ENCODE results near the gene RXFP2.
A peak's percentile ranks its signal among the peaks of the same experiment; 100 is the strongest.

The RXFP2 gene

DNA sequence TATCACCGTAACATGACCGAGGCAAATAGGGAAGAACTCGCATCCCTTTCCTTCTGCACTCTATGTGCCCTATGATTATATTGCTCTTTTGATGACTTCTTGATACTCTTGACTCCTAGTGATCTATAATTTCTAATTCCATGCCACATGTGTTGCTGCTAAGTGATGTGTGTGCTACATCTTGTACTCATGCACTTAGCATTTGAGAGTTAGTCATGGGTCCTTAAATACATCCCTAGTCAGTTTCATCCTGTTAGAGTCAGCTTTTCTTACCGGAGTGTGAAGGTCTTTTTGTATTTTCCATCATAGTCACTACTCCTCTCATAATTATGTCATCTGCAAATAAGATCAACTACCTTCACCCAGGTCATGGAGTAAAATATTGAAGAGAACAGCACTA lies 30.2 kb downstream of the RXFP2 start:
- no peak for DNase-seq

DNA sequence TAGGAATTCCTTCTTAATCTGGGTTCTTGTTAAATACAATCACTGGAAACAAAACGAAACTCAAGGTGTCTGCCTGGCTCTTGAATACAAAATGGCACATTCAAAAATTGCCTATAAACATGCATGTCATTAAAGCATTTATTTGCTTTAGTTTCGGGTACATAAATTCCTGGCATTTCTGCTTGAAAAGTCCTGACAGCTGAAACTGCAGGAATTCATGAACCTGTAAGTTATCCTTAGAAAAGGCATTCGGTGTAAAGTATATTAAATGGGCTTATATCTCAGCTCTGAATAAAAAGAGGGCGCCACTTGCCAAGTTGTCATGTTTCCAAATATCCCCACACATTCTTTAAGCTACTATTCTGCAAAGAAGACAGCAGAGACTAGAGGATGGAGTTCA lies 32.9 kb downstream of the RXFP2 start:
- no peak for DNase-seq

DNA sequence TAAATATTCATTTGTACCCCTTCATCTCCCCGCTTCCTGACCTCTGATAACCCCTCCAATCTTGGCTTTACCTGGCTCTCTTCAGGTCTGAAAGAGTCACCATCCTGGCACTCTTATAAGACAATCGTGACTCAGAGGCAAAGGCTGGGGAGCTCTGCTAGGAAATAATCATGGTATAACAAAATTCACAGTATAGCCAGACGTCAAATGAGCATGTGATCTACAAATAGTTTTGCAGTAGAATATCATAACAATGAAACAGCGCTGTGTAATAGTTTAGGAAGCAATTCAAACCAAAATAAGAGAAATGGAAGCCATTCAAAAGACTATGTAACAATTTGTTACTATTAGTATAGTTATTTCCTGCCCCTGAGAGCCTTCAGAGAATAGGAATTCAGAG lies 34.2 kb downstream of the RXFP2 start:
- DNase-seq, result no peak

DNA sequence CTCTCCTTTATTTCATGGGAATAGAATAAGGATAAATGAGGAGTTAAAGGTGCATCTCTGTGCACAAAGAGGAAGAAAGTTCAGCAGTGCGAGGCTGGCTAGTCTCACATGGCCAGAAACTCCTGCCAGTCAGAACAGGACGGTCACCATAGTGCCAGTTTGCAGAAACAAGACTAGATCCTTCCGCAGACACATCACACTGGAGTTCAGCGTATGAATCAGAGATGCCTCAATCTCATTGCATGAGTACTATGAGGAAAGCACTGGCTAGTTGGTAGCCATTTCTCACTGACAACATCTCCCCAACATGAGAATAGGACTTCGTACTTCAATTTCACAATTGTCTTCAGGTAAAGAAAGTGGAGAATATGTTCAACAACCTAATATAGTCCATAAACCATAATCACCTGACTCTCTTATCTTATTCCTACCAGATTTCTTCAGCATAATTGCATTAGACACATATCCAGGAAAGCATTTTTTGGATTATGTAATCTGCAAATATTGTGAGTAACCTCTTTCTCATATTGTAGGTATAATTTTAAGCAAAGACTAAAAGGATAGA lies 34.9 kb downstream of the RXFP2 start:
- no peak for DNase-seq

DNA sequence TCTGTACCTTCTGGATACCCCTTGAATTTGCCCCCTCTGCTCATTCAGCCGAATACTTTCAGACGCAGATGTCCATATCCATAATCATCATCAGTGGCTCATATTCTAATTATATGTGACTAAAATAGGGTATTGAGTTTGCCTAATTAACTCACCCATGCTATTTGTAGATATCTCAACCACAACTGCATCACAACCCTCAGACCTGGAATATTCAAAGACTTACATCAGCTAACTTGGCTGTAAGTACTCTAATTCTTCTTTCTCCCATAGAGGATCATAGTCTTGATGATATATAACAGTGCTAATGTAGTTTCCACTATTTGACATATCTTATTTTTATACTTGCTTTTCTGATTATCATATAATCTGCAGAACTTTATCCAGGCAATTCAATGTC lies 35.8 kb downstream of the RXFP2 start:
- no peak for DNase-seq

DNA sequence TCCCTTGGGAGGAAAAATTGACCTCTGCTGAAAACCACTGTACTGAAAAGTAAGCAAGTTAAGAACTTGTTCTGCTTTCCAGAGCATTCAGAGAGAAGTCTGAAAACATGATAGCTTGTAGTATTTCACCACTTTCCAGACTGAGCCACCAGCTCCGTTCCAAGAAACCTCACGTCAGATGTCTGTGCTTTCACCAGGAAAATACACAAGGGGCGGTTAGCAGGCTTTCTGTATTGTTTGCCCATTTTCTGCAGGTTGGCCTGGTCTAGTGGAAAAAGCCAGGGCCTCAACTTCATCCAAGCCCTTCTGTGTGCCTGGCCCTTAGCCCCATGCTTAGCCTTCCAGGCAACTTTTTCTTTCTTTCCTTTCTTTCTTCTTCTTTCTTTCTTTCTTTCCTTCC lies 36.4 kb downstream of the RXFP2 start:
- DNase-seq, result peak; percentile 68

DNA sequence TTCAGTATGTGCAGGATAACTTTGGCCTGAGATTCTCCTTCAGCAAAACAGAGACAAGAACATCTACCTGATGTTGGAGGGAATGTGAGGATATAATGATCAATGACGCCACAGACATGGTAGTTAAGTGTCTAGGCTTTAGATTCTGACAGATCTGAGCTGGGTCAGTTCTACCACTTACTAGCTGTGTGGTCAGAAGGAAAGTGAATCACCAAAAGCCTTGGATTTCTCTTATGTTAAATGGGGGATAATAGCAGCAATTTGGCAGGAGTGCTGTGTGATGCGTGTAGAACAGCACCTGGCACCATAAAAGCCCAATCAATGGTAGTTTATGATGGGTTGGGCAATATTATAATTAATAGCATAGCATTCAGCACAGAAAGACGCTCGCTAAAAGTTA lies 41.7 kb downstream of the RXFP2 start:
- DNase-seq, result no peak

DNA sequence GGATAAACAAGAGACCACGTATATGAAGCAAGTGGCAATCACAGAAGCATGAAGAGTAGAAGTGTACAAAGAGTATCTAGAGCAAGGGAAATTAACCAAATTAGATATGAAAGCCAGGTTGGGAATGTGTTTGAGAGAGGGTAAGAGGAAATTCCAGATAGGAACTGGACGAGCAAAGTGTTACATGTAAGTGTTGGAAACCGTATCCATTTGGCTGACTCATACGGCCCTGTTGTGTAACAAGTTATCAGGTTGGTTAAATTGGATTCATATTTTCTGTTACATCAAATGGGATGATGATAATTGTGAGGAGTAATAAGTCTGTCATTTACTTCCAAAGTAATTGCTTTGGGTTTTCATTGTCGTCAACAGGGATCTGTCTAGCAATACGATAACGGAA lies 46.7 kb downstream of the RXFP2 start:
- DNase-seq, result no peak

DNA sequence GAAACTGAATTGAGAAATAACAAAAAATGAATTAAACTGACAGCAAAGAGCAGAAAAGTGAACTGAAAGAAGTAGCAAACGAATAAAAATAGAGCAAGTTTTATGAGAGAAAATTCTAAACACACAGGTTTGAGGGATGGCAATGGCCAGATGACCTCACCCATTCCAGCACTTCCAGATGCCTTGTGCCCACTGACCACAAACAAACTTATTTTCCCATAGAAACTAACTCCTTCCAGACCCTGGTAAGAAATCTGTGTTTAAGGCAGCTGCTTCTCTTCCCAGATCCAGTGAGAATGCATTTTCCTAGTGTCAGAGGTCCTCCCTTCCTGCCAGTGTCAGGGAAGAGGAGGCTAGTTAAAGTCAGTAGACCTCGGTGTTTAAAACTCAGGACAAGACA lies 51.7 kb downstream of the RXFP2 start:
- DNase-seq, result no peak

DNA sequence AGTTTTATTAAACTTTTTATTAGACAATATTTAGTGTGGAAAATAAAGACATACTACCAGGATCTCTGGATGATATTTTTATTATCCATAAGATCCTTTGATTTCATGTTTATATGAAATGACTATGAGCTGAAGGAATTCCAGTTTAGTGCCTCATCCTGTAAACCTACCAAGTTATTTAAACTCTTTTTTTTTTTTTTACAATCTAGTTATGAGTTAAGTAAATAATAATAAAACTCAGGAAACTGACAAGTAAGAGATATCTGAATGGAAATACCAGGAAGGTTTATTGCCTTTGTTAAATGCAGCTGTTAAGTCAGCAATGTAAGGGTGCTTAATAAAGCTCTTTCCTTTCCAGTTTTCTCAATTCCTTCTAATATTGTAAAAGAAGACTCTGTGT lies 53.9 kb downstream of the RXFP2 start:
- no peak for DNase-seq

DNA sequence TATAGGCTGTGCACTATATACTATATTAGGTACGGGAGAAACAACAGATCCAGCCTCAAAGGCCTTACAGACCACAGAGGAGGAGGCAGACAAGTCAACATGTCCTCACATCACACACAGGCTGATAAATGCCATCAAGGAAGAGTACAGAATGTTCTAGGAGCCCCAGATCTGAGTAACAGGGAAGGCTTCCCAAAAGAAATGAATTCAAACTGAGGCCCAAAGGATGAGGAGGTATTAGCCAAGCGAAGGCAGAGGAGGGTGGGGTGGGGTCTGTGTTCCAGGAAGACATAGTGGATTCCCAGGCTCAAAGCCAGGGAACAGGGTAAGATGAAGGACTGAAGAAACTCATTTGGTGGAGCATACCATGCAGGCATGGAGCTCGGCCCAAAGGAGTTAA lies 55.1 kb downstream of the RXFP2 start:
- DNase-seq, result no peak

DNA sequence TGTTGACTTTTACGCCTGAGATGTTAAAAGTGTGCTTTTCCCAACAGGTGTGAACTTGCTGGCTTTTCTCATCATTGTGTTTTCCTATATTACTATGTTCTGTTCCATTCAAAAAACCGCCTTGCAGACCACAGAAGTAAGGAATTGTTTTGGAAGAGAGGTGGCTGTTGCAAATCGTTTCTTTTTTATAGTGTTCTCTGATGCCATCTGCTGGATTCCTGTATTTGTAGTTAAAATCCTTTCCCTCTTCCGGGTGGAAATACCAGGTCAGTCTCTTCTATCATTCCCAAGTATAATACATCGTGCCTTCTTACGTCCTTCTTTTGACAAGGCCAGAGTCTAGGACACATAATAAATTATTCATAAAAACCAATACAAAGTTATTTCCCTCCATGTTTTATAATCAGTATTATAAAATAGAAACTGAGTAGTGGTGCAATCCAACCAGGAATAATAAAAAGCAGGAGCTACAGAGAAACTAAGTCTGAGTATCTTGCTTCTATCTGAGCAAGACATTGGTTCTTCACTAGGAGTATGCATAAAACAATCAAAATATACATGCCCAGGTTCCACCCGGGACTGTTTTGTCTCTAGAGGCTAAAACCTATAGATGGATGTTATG lies 57.9 kb downstream of the RXFP2 start:
- DNase-seq, result no peak

DNA sequence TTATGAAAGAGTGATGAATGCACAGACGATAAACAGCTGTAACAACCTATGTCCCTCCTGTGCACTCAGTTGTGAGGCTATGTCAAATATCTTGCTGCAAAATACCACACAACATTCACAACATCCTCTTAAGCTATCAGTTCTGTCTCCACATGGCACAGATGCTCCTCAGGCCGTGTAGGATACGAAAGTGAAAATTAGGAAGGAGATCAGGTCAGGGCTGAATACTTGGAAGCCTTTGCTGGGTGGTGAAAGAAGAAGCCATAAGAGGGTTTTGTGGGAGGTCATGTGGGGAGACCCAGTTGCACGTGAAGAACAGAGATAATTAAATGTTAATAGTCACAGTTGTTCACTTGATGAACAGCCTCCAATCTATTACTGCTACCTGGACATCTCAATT lies 58.9 kb downstream of the RXFP2 start:
- no peak for DNase-seq

DNA sequence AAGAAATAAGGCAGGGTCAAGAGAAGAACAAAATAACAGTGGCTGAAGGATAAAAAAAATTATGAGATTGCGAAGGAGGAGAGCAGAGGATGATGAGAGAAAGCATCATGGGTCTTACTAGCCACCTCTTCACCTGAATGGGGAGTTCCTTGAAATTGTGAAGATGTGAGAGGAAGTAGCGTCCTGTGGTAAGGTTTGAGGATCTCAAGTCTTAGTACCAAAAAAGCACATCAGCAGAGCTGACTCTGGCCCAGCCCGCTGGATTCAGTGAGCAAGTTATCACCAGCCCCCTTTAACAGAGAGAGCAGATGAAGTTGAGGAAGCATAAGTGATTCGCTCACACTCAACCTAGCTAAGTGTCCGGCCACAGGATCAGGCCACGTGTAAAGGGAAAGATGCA lies 61.8 kb downstream of the RXFP2 start:
- no peak for DNase-seq

DNA sequence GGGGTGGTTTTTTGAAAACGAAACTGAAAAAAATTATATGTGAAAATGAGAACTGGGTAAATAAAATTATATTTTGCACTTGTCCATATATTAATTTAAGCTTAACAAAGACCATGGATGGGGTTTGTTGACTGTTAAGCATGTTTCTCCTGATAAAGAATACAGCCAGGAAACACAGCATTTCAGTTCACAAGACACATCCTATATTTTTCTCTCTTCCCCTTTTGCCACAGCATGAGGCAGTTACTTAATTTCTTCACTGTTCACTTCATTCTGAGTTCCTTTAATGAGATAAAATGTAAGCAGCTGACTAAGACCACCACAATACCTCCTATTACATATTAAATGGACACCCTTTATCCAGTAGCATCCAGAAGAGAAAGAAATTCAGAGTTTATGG lies 64.0 kb downstream of the RXFP2 start:
- DNase-seq, result no peak

DNA sequence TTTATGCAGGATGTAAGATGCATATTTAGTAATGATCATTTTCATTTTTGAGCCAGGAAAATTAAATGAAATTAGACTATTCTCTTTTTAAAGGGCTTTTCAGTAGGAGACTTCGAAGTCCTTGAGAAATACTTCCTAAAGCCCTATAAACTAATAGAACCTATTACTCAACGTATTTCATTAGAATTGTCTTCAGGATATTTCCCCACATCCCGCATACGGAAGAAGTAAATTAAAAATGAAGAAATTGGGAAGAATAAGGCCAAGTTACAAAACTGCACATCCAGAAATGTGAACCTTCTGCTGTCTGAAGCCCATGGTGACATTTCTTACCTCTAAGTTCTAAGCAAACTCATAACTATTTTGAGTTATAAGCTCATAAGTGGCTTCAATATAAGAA lies 66.5 kb downstream of the RXFP2 start:
- DNase-seq, result no peak

DNA sequence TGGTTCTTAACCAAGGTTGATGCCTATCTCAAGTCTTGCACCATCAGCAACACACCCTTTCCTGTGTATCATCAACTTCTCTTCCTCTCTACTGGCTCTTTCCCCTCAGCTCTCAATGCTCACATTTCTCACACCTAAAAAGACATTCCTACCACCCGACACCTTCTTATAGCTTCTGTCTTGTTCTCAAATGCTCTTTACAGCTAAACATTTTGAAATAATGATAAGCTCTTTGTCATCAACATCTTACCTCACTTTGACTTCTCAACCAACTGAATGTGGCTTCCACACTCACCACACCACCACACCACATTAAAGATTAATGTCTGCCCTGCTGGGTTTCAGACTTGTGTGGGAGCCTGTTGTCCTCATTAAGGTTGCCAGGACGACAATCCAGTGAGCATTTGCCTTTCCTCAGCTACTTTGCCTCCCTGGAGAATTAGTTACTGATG lies 67.8 kb downstream of the RXFP2 start:
- DNase-seq, result no peak

DNA sequence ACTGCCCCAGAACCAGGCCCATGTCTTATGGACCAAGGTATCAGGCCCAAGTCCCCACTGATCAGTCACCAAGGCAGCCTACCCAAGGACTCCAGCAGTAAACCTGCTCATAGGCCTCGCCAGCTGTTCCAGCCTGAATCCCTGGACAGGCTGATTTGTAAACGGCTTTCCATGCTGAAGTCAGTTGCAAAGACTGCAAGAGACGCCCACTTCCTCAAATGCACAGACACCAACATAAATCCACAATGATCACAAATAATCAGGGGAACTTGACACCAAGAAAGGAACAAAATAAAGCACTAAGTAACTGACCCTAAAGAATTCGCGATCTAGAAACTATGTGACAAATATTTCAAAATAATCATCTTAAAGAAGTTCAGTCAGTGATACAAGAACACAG lies 75.2 kb downstream of the RXFP2 start:
- DNase-seq, result no peak

DNA sequence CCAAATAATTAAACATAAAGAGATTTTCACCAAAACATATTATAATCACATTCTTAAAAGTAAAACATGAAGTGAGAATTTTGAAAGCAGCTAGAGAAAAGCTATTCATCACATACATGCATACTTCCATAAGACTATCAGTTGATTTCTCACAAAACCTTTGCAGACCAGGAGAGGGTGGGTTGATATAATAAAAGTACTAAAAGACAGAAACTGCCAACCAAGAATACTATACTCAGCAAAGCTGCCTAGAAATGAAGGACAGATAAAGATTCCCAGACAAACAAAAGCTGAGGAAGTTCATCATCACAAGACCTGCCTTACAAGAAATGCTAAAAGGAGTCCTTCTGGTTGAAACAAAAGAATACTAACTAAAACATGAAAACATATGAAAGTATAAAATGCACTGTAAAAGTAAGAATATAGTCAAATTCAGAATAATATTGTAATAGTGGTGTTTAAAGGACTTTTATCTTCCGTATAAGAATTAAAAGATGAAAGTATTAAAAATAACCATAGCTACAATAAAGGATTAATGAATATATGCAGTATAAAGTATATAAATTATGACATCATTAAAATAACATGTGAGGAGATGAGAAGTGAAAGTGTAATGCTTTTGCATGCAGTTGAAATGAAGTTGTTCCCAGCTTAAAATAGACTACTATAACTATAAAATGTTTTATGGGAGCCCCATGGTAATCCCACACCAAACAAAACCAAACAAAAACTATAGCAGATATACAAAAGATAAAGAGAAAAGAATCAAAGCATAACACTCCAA lies 76.2 kb downstream of the RXFP2 start:
- DNase-seq, result no peak

DNA sequence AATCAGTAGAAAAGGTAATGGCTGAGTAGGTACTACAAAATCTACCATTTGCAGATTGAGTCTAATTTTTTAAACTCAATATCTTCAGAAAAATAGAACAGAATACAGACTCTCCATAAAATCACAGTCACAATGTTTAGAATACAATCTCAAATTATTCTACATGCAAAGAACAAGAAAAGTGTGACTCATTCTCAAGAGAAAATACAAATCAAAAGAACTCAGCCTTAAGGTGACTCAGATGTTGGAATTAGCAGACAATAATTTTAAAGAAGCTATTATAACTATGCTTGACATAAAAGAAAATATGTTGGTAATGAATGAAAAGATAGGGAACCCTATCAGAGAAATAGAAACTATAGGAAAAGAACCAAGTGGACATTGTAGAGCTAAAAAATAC lies 78.9 kb downstream of the RXFP2 start:
- DNase-seq, result no peak

DNA sequence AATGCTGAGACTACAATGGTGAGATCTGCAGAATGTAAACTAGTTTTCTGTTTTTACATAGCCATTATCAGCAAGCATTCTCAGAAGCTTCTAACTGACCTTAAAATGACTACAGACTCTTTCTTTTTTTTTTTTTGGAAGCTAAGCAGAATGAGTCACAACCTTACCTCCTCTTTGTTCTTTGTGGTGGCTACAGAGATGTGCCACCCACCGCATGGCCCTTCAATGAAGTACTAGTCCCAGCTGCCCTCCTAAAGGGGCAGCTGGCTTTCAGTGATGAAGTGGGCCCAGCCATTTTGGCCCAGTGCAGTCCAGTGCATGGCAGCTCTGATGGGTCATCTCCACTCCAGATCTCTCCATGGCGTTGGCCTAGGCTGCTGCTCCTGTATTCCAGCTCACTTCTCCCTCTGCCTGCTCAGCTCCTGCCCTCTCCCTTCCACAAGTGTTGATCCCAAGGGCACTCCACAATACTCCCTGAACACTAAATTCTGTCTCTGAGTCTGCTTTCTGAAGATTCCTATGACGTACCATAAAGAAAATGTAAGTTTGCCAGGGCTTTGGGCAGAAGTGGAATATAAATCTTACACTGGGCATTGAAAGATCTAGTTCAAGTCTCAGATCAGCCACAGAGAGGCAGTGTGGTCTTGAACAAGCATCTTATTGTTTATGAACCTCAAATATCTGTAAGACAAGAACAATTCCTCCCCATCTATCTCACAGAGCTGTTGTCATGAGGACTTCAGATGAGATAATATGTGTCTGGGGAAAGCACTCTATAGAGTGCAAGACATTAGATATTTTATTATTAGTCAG lies 85.6 kb downstream of the RXFP2 start:
- no peak for DNase-seq

DNA sequence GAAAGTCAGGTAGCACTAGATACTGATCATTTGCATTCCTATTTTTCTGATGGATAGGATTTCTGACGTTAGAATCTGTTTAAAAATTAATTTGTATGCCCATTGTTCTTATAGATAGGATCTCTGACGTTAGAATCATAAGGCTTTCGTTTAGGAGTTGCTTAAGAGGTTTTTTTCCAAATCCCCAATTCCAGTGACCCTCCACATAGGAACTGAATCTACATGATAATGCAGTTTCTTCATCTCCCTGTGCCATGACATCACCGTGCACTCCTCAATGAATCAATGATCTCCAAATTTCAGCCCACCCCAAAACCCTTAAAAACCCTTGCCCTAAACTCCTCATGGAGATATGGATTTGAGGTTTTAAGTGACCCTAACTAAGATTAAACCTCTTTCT lies 87.2 kb downstream of the RXFP2 start:
- no peak for DNase-seq

DNA sequence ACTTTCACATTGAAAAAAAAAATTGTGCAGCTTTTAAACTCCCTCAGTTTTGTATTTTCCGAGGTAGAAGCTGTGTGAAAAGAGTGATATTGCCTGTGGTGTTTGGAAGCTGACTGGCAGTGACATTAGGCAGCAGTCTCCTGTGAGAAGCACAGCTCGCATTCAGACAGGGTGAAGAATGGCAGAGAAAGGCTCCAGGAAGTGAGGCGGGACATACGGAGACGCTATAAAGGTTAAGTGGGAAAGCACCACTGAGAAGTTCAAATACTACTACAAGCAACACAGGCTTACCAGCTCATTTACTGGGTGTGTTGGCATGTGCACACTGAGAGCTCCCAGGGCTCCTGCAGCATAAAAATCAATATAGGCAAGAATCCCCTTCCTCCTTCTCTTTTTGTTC lies 88.4 kb downstream of the RXFP2 start:
- DNase-seq, result no peak

DNA sequence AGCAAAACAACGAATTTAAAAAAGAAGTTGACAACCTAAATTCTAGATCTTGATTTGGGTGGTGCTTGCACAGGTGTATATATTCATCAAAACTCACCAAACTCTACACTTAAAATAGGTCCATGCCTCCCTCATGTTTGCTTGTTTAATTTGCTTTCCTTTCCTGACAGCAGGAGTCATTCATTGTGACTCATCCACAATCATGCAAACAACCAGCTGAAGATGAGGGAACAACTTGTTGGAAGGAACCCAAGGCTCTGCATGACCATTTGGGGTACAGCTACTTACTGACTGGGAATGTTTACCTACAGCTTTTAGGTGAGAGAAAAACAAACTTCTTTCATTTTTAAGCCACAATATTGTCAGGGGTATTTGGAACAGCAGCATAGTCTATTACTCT lies 96.6 kb downstream of the RXFP2 start:
- DNase-seq, result no peak
